Stimulated activated CD8-positive, alpha-beta memory T cell treated with anti-CD3 and anti-CD28 coated beads, Interleukin-7, amount 100 ng/mL, for 24 hours (primary cell): ENCODE data around the gene ZNF302.

ENCODE experiments used
- DNase-seq: peaks from one replicate; pipeline ENCODE4 v3.0.0-alpha.2; 2020; ENCODE audit warnings: low read depth

The ZNF302 gene

GRCh38 chr19:34732612-34733211, 55.2 kb downstream of the ZNF302 start:
- DNase-seq: no peak

GRCh38 chr19:34733266-34733745, 55.8 kb downstream of the ZNF302 start:
- peak; percentile 17 for DNase-seq

GRCh38 chr19:34733746-34734536, 56.5 kb downstream of the ZNF302 start, which contains the start of gene ZNF181:
Gene ZNF181, plus strand, starts transcription at chr19:34734243. Its CDS starts 795 bp downstream, at chr19:34735038.
- DNase-seq: peak; percentile 64

GRCh38 chr19:34734537-34735103, 57.1 kb downstream of the ZNF302 start:
- no peak for DNase-seq
